Left kidney (tissue), 2 donors: ENCODE data around the gene VSIG2. TPM values are rescaled to one million over a fixed set of nuclear protein-coding genes. Genes with fewer than 3 reads are reported as not detected.

Source experiments
- DNase-seq: peaks from one replicate; pipeline ENCODE4 v3.0.0-alpha.2; 2013
- polyA plus RNA-seq: library from polyadenylated mRNA; unstranded; fragments of 120-200 nt; gene quantifications from one replicate; pipeline ENCODE4 v1.2.1, GENCODE V29; 2013; ENCODE audit not compliant: insufficient read length

The VSIG2 gene
- polyA plus RNA-seq, 1 donor, result 8.5 TPM

- no peak for DNase-seq
These were observed 26.9 kb downstream of the VSIG2 start for GRCh38 chr11:124724979-124725718.

DNA sequence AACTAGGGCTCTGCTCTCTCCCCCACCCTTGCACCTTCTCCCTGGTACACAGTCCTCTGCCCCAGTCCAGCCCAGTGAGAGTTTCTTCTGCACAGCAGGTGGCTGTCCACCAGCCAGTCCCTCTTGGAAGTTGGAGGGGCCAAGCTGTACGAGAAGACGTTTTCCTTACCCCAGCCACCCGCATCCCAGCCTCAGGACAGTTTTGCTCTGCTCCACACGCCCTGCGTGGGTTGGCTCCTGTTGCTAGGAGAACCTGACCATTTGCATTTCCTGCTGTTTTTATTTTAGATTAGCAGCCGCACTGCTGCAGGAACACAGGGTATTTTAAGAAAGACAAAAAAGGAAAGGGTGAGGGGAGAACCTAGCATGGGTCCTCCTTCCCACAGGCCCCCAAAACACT is 29.9 kb downstream of the VSIG2 start:
- no peak for DNase-seq

GRCh38 chr11:124719534-124719933 is 32.5 kb downstream of the VSIG2 start:
- DNase-seq, result no peak

DNA sequence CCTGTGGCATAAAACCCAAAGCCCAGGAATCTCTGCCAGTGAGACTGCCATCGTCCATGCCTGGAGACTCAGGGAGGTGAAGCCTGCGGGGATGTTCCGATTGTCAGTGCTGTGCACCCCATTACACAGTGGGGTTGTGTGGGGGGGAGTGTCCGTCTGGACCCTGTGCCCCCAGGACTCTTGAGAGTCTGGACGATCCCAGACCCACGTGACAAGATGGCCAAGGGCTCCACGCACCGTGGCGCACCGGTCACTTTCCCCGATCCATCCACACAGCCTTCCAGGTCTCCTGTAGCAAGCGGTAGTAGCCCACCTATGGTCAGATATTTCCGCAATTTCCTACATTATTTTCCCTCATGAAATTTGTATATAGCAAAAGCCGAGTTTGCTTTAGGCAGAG is 33.3 kb downstream of the VSIG2 start:
- no peak for DNase-seq

DNA sequence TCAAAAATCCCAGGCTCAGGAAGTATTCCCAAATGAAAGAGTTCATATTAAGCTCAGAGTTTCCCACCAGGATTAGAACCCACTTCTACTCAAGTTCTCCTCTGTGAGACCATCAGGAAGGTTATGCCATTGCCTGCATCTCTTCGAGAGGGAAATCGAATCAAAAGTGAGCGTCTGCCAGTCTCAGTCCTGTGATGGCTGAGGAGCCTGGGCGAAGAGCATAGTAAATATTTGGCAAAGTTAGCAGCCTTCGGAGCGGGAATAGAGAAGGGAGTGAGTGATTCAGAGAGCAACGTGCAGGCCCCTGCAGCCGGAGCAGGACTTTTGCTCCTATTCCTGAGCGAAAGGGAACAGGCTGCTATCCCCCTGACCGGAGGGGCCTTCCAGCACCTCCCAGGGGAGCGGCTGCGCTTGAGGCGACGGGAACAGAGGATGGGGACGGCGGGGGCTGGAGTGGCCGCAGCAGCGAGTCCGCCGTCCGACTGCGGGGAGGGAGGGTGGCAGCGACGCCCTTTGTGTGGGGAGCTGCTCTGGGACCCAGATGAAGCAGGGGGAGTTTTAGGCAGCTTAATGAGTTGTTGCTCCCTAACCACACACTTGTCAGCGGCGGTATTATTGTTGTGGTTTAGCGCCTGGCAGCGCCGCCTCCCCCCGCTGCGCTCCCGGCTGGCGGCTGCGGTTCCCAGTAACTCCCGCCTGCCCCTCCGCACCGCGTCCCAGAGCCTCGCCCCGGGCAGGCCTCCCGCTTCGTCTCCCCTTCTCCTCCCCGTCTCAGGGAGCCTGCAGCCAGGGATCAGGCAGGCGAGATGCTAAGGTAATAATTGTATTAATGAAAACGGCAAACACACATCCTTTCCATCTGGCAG is 34.0 kb downstream of the VSIG2 start:
- no peak for DNase-seq

GRCh38 chr11:124717421-124717785 is 34.7 kb downstream of the VSIG2 start:
- DNase-seq, result no peak

DNA sequence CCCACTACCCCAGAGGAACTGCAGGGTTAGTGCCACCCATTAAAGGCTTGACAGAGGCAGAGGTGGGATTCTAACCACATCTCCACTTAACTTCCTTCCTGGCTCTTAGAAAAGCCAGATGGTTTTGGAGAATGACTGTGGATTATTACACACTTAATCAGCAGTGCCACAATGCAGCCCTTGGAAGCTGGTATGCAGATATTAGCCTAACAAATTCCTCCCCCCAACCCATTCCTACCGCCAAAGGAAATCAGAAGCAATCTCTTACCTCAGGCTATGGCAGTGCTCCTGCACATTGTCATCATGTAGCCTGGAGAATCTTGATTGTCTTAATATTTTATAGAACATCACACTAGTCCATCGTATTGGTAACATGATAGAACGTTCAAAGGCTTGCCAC is 35.5 kb downstream of the VSIG2 start:
- DNase-seq, result no peak

DNA sequence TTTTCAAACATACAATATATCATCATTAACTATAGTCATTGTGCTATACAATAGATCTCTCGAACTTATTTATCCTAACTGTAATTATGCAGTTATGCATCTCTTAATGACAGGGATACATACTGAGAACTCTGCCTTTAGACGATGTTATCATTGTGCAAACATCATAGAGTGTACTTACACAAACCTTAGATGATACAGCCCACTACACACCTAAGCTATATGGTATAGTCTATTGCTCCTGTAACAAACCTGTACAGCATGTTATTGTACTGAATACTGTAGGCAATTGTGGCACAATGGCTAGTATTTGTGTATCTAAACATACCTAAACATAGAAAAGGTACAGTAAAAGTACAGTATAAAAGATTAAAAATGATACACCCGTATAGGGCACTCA is 39.7 kb downstream of the VSIG2 start:
- DNase-seq, result no peak

DNA sequence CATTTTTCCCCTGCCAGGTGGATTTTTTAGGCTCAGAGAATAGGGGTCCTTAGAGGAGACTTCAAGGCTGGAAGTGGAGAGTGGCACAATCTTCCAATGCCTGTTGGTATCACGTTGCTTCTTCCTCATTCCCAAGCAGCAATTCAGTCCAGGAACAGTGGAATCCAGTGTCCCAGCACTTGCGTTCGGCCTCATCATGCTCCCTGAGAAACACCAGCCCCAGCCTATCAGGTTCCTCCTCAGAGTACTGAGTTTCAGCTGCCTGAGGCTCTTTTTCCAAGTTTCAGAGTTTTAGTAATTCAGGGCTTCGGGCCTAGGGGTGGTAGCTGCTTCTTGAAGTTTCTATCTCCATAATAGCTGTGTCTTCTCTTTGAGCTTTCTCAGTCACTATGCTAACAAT is 44.2 kb downstream of the VSIG2 start:
- no peak for DNase-seq

GRCh38 chr11:124700028-124700427 is 52.0 kb downstream of the VSIG2 start:
- no peak for DNase-seq

DNA sequence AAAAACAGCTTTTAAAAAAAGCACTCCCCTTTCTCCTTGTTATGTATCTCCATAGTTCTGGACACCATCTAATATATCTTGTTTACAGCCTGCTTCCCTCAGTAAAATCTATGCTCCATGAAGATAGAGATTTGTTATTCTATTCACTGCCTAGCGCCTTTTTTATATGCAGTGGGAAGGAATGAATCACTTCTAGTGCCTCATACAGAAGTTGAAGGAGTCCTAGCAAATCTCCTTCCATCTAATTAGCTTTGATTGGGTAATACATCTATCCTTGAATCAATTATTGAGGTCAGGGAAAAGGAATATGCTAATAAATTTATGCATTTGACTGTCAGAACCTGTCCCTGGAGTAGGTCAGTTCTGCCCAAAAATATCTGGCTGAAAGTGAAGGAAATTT is 52.5 kb downstream of the VSIG2 start:
- no peak for DNase-seq

Other genes with a start within 250 kb of the VSIG2 start
- gene OR8B12, start 208.6 kb downstream of the VSIG2 start, polyA plus RNA-seq, result not detected
- 0.05 TPM for gene OR8A1, start 182.3 kb downstream of the VSIG2 start, polyA plus RNA-seq
- not detected for gene PANX3, start 140.8 kb downstream of the VSIG2 start, polyA plus RNA-seq
- 38.8 TPM for gene TBRG1, start 129.4 kb downstream of the VSIG2 start, polyA plus RNA-seq
- 31.5 TPM for gene SIAE, start 78.5 kb downstream of the VSIG2 start, polyA plus RNA-seq
- 25.3 TPM for gene SPA17, start 78.4 kb downstream of the VSIG2 start, polyA plus RNA-seq
- 13.6 TPM for gene NRGN, start 12.3 kb downstream of the VSIG2 start, polyA plus RNA-seq
- gene ESAM, start 10.0 kb upstream of the VSIG2 start, polyA plus RNA-seq, result 55.2 TPM
- gene MSANTD2, start 48.2 kb upstream of the VSIG2 start, polyA plus RNA-seq, result 49.5 TPM
- 27.8 TPM for gene ROBO3, start 113.2 kb upstream of the VSIG2 start, polyA plus RNA-seq
- gene ROBO4, start 145.6 kb upstream of the VSIG2 start, polyA plus RNA-seq, result 15.7 TPM
- gene HEPN1, start 167.0 kb upstream of the VSIG2 start, polyA plus RNA-seq, result 1.7 TPM
- gene HEPACAM, start 183.8 kb upstream of the VSIG2 start, polyA plus RNA-seq, result 2.2 TPM
- 5.6 TPM for gene CCDC15, start 201.9 kb upstream of the VSIG2 start, polyA plus RNA-seq